H1 (cell line): Measurements from ENCODE around the gene SLC18A3. TPM values are rescaled to one million over a fixed set of nuclear protein-coding genes. Genes with fewer than 3 reads are reported as not detected.

ENCODE experiments used
- CTCF ChIA-PET: fragments of 300-600 bp; sonication (Branson Sonifier 250); formaldehyde crosslinking; loops from one replicate; lab custom pipeline; 2021; ENCODE audit not compliant: partially characterized antibody; lab: Charles Lee
- POLR2A ChIA-PET: fragments of 300-600 bp; sonication (Branson Sonifier 250); formaldehyde crosslinking; loops from one replicate; lab custom pipeline; 2021; ENCODE audit warnings: inconsistent platforms; ENCODE audit not compliant: partially characterized antibody; lab: Charles Lee
- DNase-seq, 2 experiments: peaks; one replicate each; pipeline versions ENCODE4 v3.0.0 to v3.0.0-alpha.2; 2010 to 2022; ENCODE audit warnings: low spot score in 2 of 2, low read depth in 1 of 2, mixed read lengths in 1 of 2
- FAIRE-seq: peaks from 2 replicates; lab custom pipeline; 2011; peaks lifted over from hg19 to GRCh38; lab: Jason Lieb, UNC
- H2AFZ ChIP-seq: 2 replicates; pipeline ENCODE4 v1.8.1; 2012; ENCODE audit warnings: low read length, inconsistent platforms
- H2AK5ac ChIP-seq: 2 replicates; pipeline ENCODE4 v1.6.1; 2013; ENCODE audit warnings: low read depth, low read length
- H2BK120ac ChIP-seq: replicated peaks from 2 replicates; pipeline ENCODE3; 2013; ENCODE audit warnings: low read depth, low read length, inconsistent platforms
- H2BK12ac ChIP-seq: 2 replicates; pipeline ENCODE4 v1.6.1; 2013; ENCODE audit warnings: low read depth, low read length
- H2BK15ac ChIP-seq: 2 replicates; pipeline ENCODE4 v1.6.1; 2013; ENCODE audit warnings: low read length
- H2BK20ac ChIP-seq: 2 replicates; pipeline ENCODE4 v1.6.1; 2013; ENCODE audit warnings: low read length
- H2BK5ac ChIP-seq: 2 replicates; pipeline ENCODE4 v1.6.1; 2013; ENCODE audit warnings: low read depth, low read length
- H3K14ac ChIP-seq: 2 replicates; pipeline ENCODE4 v1.6.1; 2013; ENCODE audit warnings: inconsistent platforms; ENCODE audit not compliant: insufficient read length
- H3K18ac ChIP-seq: 2 replicates; pipeline ENCODE4 v1.6.1; 2013; ENCODE audit warnings: low read length; ENCODE audit errors: extremely low read depth
- H3K23ac ChIP-seq: 2 replicates; pipeline ENCODE4 v1.6.1; 2013; ENCODE audit warnings: inconsistent platforms; ENCODE audit not compliant: insufficient read length
- H3K23me2 ChIP-seq: 2 replicates; pipeline ENCODE4 v1.6.1; 2013; ENCODE audit warnings: low read depth, low read length
- H3K27ac ChIP-seq: 2 replicates; pipeline ENCODE4 v1.6.1; 2011; ENCODE audit warnings: low read depth, low read length, inconsistent platforms
- H3K27me3 ChIP-seq, 4 experiments: replicated peaks in 1 of 4; 1 replicate in 1 of 4; 2 replicates in 3 of 4; pipeline versions ENCODE4 v1.6.1 to v1.8.1; 2011 to 2013; ENCODE audit warnings: low read length in 3 of 4, mild to moderate bottlenecking in 3 of 4, inconsistent platforms in 2 of 4, mixed read lengths in 2 of 4, moderate library complexity in 1 of 4; ENCODE audit not compliant: control insufficient read depth in 3 of 4, insufficient read depth in 3 of 4; ENCODE audit errors: extremely low read depth in 1 of 4
- H3K36me3 ChIP-seq, 4 experiments: 2 replicates each; pipeline versions ENCODE4 v1.6.1 to v1.8.1; 2011 to 2013; ENCODE audit warnings: mild to moderate bottlenecking in 4 of 4, low read length in 3 of 4, moderate library complexity in 2 of 4, control low read depth in 1 of 4, inconsistent platforms in 1 of 4; ENCODE audit not compliant: insufficient read depth in 4 of 4, control insufficient read depth in 2 of 4
- H3K4ac ChIP-seq: replicated peaks from 2 replicates; pipeline ENCODE3; 2013; ENCODE audit warnings: low read length, low read depth, mixed read lengths, inconsistent platforms; ENCODE audit not compliant: insufficient read length
- H3K4me1 ChIP-seq, 4 experiments: replicated peaks in 1 of 4; 1 replicate in 1 of 4; 2 replicates in 3 of 4; pipeline versions ENCODE4 v1.6.1 to v1.8.1; 2011 to 2013; ENCODE audit warnings: low read length in 3 of 4, inconsistent platforms in 2 of 4, mixed read lengths in 1 of 4; ENCODE audit not compliant: insufficient read depth in 4 of 4, control insufficient read depth in 3 of 4
- H3K4me2 ChIP-seq, 2 experiments: 2 replicates each; pipeline versions ENCODE4 v1.6.1 to v1.8.1; 2011 to 2013; ENCODE audit warnings: low read depth in 2 of 2, low read length in 2 of 2, control low read depth in 1 of 2, inconsistent platforms in 1 of 2, mild to moderate bottlenecking in 1 of 2; ENCODE audit not compliant: insufficient read depth in 1 of 2
- H3K4me3 ChIP-seq, 4 experiments: fragments of 200-600, 300-600 bp in 1 of 4; sonication (generic), shearing (Covaris generic), sonication (Bioruptor Twin) in 1 of 4; 2 replicates each; pipeline versions ENCODE4 v1.5.1 to v1.8.1; 2011 to 2016; ENCODE audit warnings: low read length in 4 of 4, low read depth in 3 of 4, control low read depth in 2 of 4, inconsistent platforms in 2 of 4, mild to moderate bottlenecking in 2 of 4, mixed read lengths in 1 of 4, moderate library complexity in 1 of 4; ENCODE audit not compliant: insufficient read depth in 2 of 4; ENCODE audit errors: extremely low read depth in 1 of 4
- H3K56ac ChIP-seq: replicated peaks from 2 replicates; pipeline ENCODE3; 2013; ENCODE audit warnings: low read depth, mild to moderate bottlenecking, mixed read lengths, low read length, inconsistent platforms; ENCODE audit not compliant: insufficient read length
- H3K79me1 ChIP-seq: 2 replicates; pipeline ENCODE4 v1.6.1; 2013; ENCODE audit warnings: low read depth, low read length, control low read depth
- H3K79me2 ChIP-seq, 2 experiments: 2 replicates each; pipeline versions ENCODE4 v1.6.1 to v1.8.1; 2012 to 2013; ENCODE audit warnings: low read length in 2 of 2, mild to moderate bottlenecking in 2 of 2, inconsistent platforms in 1 of 2; ENCODE audit not compliant: insufficient read depth in 2 of 2, control insufficient read depth in 1 of 2
- H3K9ac ChIP-seq, 4 experiments: replicated peaks in 1 of 4; 1 replicate in 1 of 4; 2 replicates in 3 of 4; pipeline versions ENCODE4 v1.6.1 to v1.8.1; 2011 to 2013; ENCODE audit warnings: low read depth in 3 of 4, low read length in 3 of 4, control low read depth in 2 of 4, mild to moderate bottlenecking in 2 of 4, moderate library complexity in 2 of 4, inconsistent platforms in 1 of 4; ENCODE audit errors: extremely low read depth in 1 of 4
- H3K9me3 ChIP-seq, 2 experiments: 2 replicates each; pipeline versions ENCODE4 v1.6.1 to v1.8.1; 2012 to 2013; ENCODE audit warnings: mild to moderate bottlenecking in 2 of 2, moderate library complexity in 2 of 2, control low read depth in 1 of 2, inconsistent platforms in 1 of 2, low read depth in 1 of 2, low read length in 1 of 2, mixed read lengths in 1 of 2; ENCODE audit not compliant: insufficient read depth in 2 of 2
- H4K20me1 ChIP-seq, 2 experiments: replicated peaks in 1 of 2; 2 replicates each; pipeline versions ENCODE3 to v1.8.1; 2011 to 2013; ENCODE audit warnings: inconsistent platforms in 2 of 2, low read length in 2 of 2, mild to moderate bottlenecking in 1 of 2; ENCODE audit not compliant: insufficient read depth in 2 of 2, control insufficient read depth in 1 of 2
- H4K5ac ChIP-seq: 2 replicates; pipeline ENCODE4 v1.6.1; 2013; ENCODE audit warnings: low read length, low read depth, mixed read lengths, inconsistent platforms; ENCODE audit not compliant: insufficient read length
- H4K8ac ChIP-seq: 2 replicates; pipeline ENCODE4 v1.8.0; 2013; ENCODE audit warnings: mild to moderate bottlenecking, moderate library complexity, low read length, inconsistent platforms; ENCODE audit not compliant: insufficient read depth; ENCODE audit errors: extremely low read depth
- H4K91ac ChIP-seq: replicated peaks from 2 replicates; pipeline ENCODE3; 2013; ENCODE audit warnings: low read length, mixed read lengths, inconsistent platforms; ENCODE audit not compliant: insufficient read length
- CTCF ChIP-seq, 3 experiments: IDR thresholded peaks; 1 replicate in 2 of 3; 2 replicates in 1 of 3; pipeline versions ENCODE4 v1.5.1 to v1.6.1; 2011; ENCODE audit warnings: low read length in 3 of 3, mild to moderate bottlenecking in 3 of 3, inconsistent platforms in 2 of 3, low read depth in 1 of 3, moderate library complexity in 1 of 3; ENCODE audit not compliant: insufficient read depth in 1 of 3; ENCODE audit errors: control extremely low read depth in 1 of 3
- FOSL1 ChIP-seq: IDR thresholded peaks from 2 replicates; pipeline ENCODE4 v1.6.1; 2011; ENCODE audit warnings: mild to moderate bottlenecking, low read depth, low read length, moderate library complexity; ENCODE audit not compliant: insufficient read depth
- MAFK ChIP-seq: IDR thresholded peaks from 2 replicates; pipeline ENCODE4 v1.6.1; 2012; ENCODE audit warnings: low read depth, mild to moderate bottlenecking, improper control_type of control experiment, low read length
- RAD21 ChIP-seq, 2 experiments: IDR thresholded peaks in 1 of 2; conservative IDR thresholded peaks in 1 of 2; 2 replicates each; pipeline ENCODE4 v1.6.1; 2011; ENCODE audit warnings: low read depth in 2 of 2, low read length in 2 of 2, improper control_type of control experiment in 1 of 2, inconsistent platforms in 1 of 2, mild to moderate bottlenecking in 1 of 2, moderate library complexity in 1 of 2
- RFX5 ChIP-seq: IDR thresholded peaks from 2 replicates; pipeline ENCODE4 v1.6.1; 2011; ENCODE audit warnings: low read depth, low read length, improper control_type of control experiment, borderline replicate concordance
- SP2 ChIP-seq: IDR thresholded peaks from 2 replicates; pipeline ENCODE4 v1.6.1; 2012; ENCODE audit warnings: mild to moderate bottlenecking, low read length, inconsistent platforms
- TAF1 ChIP-seq: IDR thresholded peaks from 2 replicates; pipeline ENCODE4 v1.6.1; 2011; ENCODE audit warnings: mild to moderate bottlenecking, low read depth, low read length
- WGBS, 2 experiments: shearing (Covaris generic) in 1 of 2; methylation state at CpG; one replicate each; pipeline versions ENCODE4 v1.1.6 to v1.1.7; 2013 to 2015; ENCODE audit warnings: low lambda C conversion rate in 2 of 2, mixed read lengths in 2 of 2, inconsistent platforms in 1 of 2, low coverage in 1 of 2, missing lambda C conversion rate in 1 of 2; ENCODE audit not compliant: insufficient replicate concordance in 2 of 2, insufficient coverage in 1 of 2, insufficient read length in 1 of 2; ENCODE audit errors: extremely low coverage in 1 of 2, missing lambda C conversion rate in 1 of 2; 5-methylcytosine and 5-hydroxymethylcytosine counted together
- polyA plus RNA-seq, 7 experiments: library from polyadenylated mRNA; depleted of rRNA in 3 of 7; stranded (reverse) in 5 of 7; unstranded in 2 of 7; fragments of >200 nt in 5 of 7; fragments of 200-250 nt in 2 of 7; gene quantifications; 1 replicate in 5 of 7; 2 replicates in 1 of 7; 4 replicates in 1 of 7; pipeline versions ENCODE4 v1.2.1 to v1.2.3, GENCODE V29; 2011 to 2013; ENCODE audit warnings: missing spikeins in 2 of 7, mixed read lengths in 2 of 7
- total RNA-seq: library from RNA; stranded (reverse); fragmentation: NEBNext Ultra II Directional; extraction: Animal tissue kit (Norgen Biotek cat#: 25700); gene quantifications from 2 replicates; pipeline ENCODE4 v1.2.1, GENCODE V29; 2021

Gene SLC18A3
- total and polyA plus RNA-seq, 2 of the 8 experiments (the other 6 are each of a cell fraction or from before 2014, with no cell fraction given) = 0.17 TPM; not detected in 1

- Histone ChIP-seq H3K4me1 (peaks cover 0 to 4% (median 1%) of the 10 kb centered on the region in 4 experiments; a peak in 3 of 7 replicates), H3K36me3 (no peaks in the 10 kb centered on the region), H3K14ac (no peak overlapping the region), H3K56ac (peak overlapping the region; percentile 32), H2BK5ac (no peak overlapping the region), H3K79me1 (no peaks in the 10 kb centered on the region), H2BK15ac (no peak overlapping the region), H3K79me2 (no peaks in the 10 kb centered on the region), H2BK120ac (no peak overlapping the region), H2BK20ac (no peak overlapping the region), H3K27ac (no peak overlapping the region), H3K27me3 (peaks cover 0 to 2% (median 0%) of the 10 kb centered on the region in 4 experiments; a peak in 2 of 7 replicates), H4K91ac (no peak overlapping the region), H2AFZ (0 out of 2 replicates have a peak overlapping the region, but pooled peaks have one; percentile 42), H3K9ac (no peak overlapping the region), H3K4me3 (no peak overlapping the region), H3K9me3 (no peaks in the 10 kb centered on the region), H3K23me2 (no peaks in the 10 kb centered on the region), H3K18ac (no peak overlapping the region), H2AK5ac (no peak overlapping the region), H4K5ac (no peak overlapping the region), H3K4ac (no peak overlapping the region), H3K4me2 (0 out of 4 replicates have a peak overlapping the region, but pooled peaks of 1 of the 2 experiments have one; percentile 5), H3K23ac (no peak overlapping the region), H2BK12ac (no peak overlapping the region)
- ChIA-PET POLR2A (interaction anchor here (1.0 kb wide), 1 partner anchor 13 kb away, joined by 3 read pairs; no protein-coding TSS in a partner anchor), CTCF (interaction anchor here (0.7 to 2.3 kb wide), 13 partner anchors 8 to 1004 kb away, joined by 3 to 7 read pairs (median 3); no protein-coding TSS in a partner anchor)
- DNase-seq = peak; percentile 25 to 61
- WGBS, 2 experiments = 31% methylated on average over 17 of the region's 17 CpGs; no CpG with 5 or more reads in 1 of the 2 experiments
- no peak for TF ChIP-seq MAFK
- TF ChIP-seq FOSL1 = no peak
- TF ChIP-seq SP2 = no peak
- TF ChIP-seq RAD21 (IDR thresholded peaks at IDR 0.05 in 1 of 2, conservative IDR thresholded peaks at IDR 0.05 in 1 of 2; ENCODE audit: low read depth in 2 of 2, low read length in 2 of 2) = peak; percentile 4 to 26; a peak in 1 of 4 replicates
- TF ChIP-seq RFX5 = no peak
- TF ChIP-seq TAF1 = no peak
- peak; percentile 5 to 17 (median 5); a peak in 2 of 4 replicates for TF ChIP-seq CTCF (IDR thresholded peaks at IDR 0.05; ENCODE audit: control extremely low read depth in 1 of 3, insufficient read depth in 1 of 3, low read depth in 1 of 3, low read length in 3 of 3)
- TF ChIP-seq, all 59 proteins: peak for 2
- no peak for FAIRE-seq
- Histone ChIP-seq H4K20me1 (no peaks in the 10 kb centered on the region), H4K8ac (peak overlapping the region; percentile 86; the same call in 1 of the 2 replicates)
Observed at GRCh38 chr10:49649294-49649693, 39.2 kb downstream of the SLC18A3 start.
